H1 (cell line): ENCODE data around the gene RCE1. TPM values are rescaled to one million over a fixed set of nuclear protein-coding genes. Genes with fewer than 3 reads are reported as not detected.

Experiments used
- CTCF ChIA-PET: fragments of 300-600 bp; sonication (Branson Sonifier 250); formaldehyde crosslinking; loops from one replicate; lab custom pipeline; 2021; ENCODE audit not compliant: partially characterized antibody; lab: Charles Lee
- POLR2A ChIA-PET: fragments of 300-600 bp; sonication (Branson Sonifier 250); formaldehyde crosslinking; loops from one replicate; lab custom pipeline; 2021; ENCODE audit warnings: inconsistent platforms; ENCODE audit not compliant: partially characterized antibody; lab: Charles Lee
- DNase-seq, 2 experiments: peaks; one replicate each; pipeline versions ENCODE4 v3.0.0 to v3.0.0-alpha.2; 2010 to 2022; ENCODE audit warnings: low spot score in 2 of 2, low read depth in 1 of 2, mixed read lengths in 1 of 2
- FAIRE-seq: peaks from 2 replicates; lab custom pipeline; 2011; peaks lifted over from hg19 to GRCh38; lab: Jason Lieb, UNC
- H2AFZ ChIP-seq: 2 replicates; pipeline ENCODE4 v1.8.1; 2012; ENCODE audit warnings: low read length, inconsistent platforms
- H2AK5ac ChIP-seq: 2 replicates; pipeline ENCODE4 v1.6.1; 2013; ENCODE audit warnings: low read depth, low read length
- H2BK120ac ChIP-seq: replicated peaks from 2 replicates; pipeline ENCODE3; 2013; ENCODE audit warnings: low read depth, low read length, inconsistent platforms
- H2BK12ac ChIP-seq: 2 replicates; pipeline ENCODE4 v1.6.1; 2013; ENCODE audit warnings: low read depth, low read length
- H2BK15ac ChIP-seq: 2 replicates; pipeline ENCODE4 v1.6.1; 2013; ENCODE audit warnings: low read length
- H2BK20ac ChIP-seq: 2 replicates; pipeline ENCODE4 v1.6.1; 2013; ENCODE audit warnings: low read length
- H2BK5ac ChIP-seq: 2 replicates; pipeline ENCODE4 v1.6.1; 2013; ENCODE audit warnings: low read depth, low read length
- H3K14ac ChIP-seq: 2 replicates; pipeline ENCODE4 v1.6.1; 2013; ENCODE audit warnings: inconsistent platforms; ENCODE audit not compliant: insufficient read length
- H3K18ac ChIP-seq: 2 replicates; pipeline ENCODE4 v1.6.1; 2013; ENCODE audit warnings: low read length; ENCODE audit errors: extremely low read depth
- H3K23ac ChIP-seq: 2 replicates; pipeline ENCODE4 v1.6.1; 2013; ENCODE audit warnings: inconsistent platforms; ENCODE audit not compliant: insufficient read length
- H3K23me2 ChIP-seq: 2 replicates; pipeline ENCODE4 v1.6.1; 2013; ENCODE audit warnings: low read depth, low read length
- H3K27ac ChIP-seq: 2 replicates; pipeline ENCODE4 v1.6.1; 2011; ENCODE audit warnings: low read depth, low read length, inconsistent platforms
- H3K27me3 ChIP-seq, 4 experiments: replicated peaks in 1 of 4; 1 replicate in 1 of 4; 2 replicates in 3 of 4; pipeline versions ENCODE4 v1.6.1 to v1.8.1; 2011 to 2013; ENCODE audit warnings: low read length in 3 of 4, mild to moderate bottlenecking in 3 of 4, inconsistent platforms in 2 of 4, mixed read lengths in 2 of 4, moderate library complexity in 1 of 4; ENCODE audit not compliant: control insufficient read depth in 3 of 4, insufficient read depth in 3 of 4; ENCODE audit errors: extremely low read depth in 1 of 4
- H3K36me3 ChIP-seq, 4 experiments: 2 replicates each; pipeline versions ENCODE4 v1.6.1 to v1.8.1; 2011 to 2013; ENCODE audit warnings: mild to moderate bottlenecking in 4 of 4, low read length in 3 of 4, moderate library complexity in 2 of 4, control low read depth in 1 of 4, inconsistent platforms in 1 of 4; ENCODE audit not compliant: insufficient read depth in 4 of 4, control insufficient read depth in 2 of 4
- H3K4ac ChIP-seq: replicated peaks from 2 replicates; pipeline ENCODE3; 2013; ENCODE audit warnings: low read length, low read depth, mixed read lengths, inconsistent platforms; ENCODE audit not compliant: insufficient read length
- H3K4me1 ChIP-seq, 4 experiments: replicated peaks in 1 of 4; 1 replicate in 1 of 4; 2 replicates in 3 of 4; pipeline versions ENCODE4 v1.6.1 to v1.8.1; 2011 to 2013; ENCODE audit warnings: low read length in 3 of 4, inconsistent platforms in 2 of 4, mixed read lengths in 1 of 4; ENCODE audit not compliant: insufficient read depth in 4 of 4, control insufficient read depth in 3 of 4
- H3K4me2 ChIP-seq, 2 experiments: 2 replicates each; pipeline versions ENCODE4 v1.6.1 to v1.8.1; 2011 to 2013; ENCODE audit warnings: low read depth in 2 of 2, low read length in 2 of 2, control low read depth in 1 of 2, inconsistent platforms in 1 of 2, mild to moderate bottlenecking in 1 of 2; ENCODE audit not compliant: insufficient read depth in 1 of 2
- H3K4me3 ChIP-seq, 4 experiments: fragments of 200-600, 300-600 bp in 1 of 4; sonication (generic), shearing (Covaris generic), sonication (Bioruptor Twin) in 1 of 4; 2 replicates each; pipeline versions ENCODE4 v1.5.1 to v1.8.1; 2011 to 2016; ENCODE audit warnings: low read length in 4 of 4, low read depth in 3 of 4, control low read depth in 2 of 4, inconsistent platforms in 2 of 4, mild to moderate bottlenecking in 2 of 4, mixed read lengths in 1 of 4, moderate library complexity in 1 of 4; ENCODE audit not compliant: insufficient read depth in 2 of 4; ENCODE audit errors: extremely low read depth in 1 of 4
- H3K56ac ChIP-seq: replicated peaks from 2 replicates; pipeline ENCODE3; 2013; ENCODE audit warnings: low read depth, mild to moderate bottlenecking, mixed read lengths, low read length, inconsistent platforms; ENCODE audit not compliant: insufficient read length
- H3K79me1 ChIP-seq: 2 replicates; pipeline ENCODE4 v1.6.1; 2013; ENCODE audit warnings: low read depth, low read length, control low read depth
- H3K79me2 ChIP-seq, 2 experiments: 2 replicates each; pipeline versions ENCODE4 v1.6.1 to v1.8.1; 2012 to 2013; ENCODE audit warnings: low read length in 2 of 2, mild to moderate bottlenecking in 2 of 2, inconsistent platforms in 1 of 2; ENCODE audit not compliant: insufficient read depth in 2 of 2, control insufficient read depth in 1 of 2
- H3K9ac ChIP-seq, 4 experiments: replicated peaks in 1 of 4; 1 replicate in 1 of 4; 2 replicates in 3 of 4; pipeline versions ENCODE4 v1.6.1 to v1.8.1; 2011 to 2013; ENCODE audit warnings: low read depth in 3 of 4, low read length in 3 of 4, control low read depth in 2 of 4, mild to moderate bottlenecking in 2 of 4, moderate library complexity in 2 of 4, inconsistent platforms in 1 of 4; ENCODE audit errors: extremely low read depth in 1 of 4
- H3K9me3 ChIP-seq, 2 experiments: 2 replicates each; pipeline versions ENCODE4 v1.6.1 to v1.8.1; 2012 to 2013; ENCODE audit warnings: mild to moderate bottlenecking in 2 of 2, moderate library complexity in 2 of 2, control low read depth in 1 of 2, inconsistent platforms in 1 of 2, low read depth in 1 of 2, low read length in 1 of 2, mixed read lengths in 1 of 2; ENCODE audit not compliant: insufficient read depth in 2 of 2
- H4K20me1 ChIP-seq, 2 experiments: replicated peaks in 1 of 2; 2 replicates each; pipeline versions ENCODE3 to v1.8.1; 2011 to 2013; ENCODE audit warnings: inconsistent platforms in 2 of 2, low read length in 2 of 2, mild to moderate bottlenecking in 1 of 2; ENCODE audit not compliant: insufficient read depth in 2 of 2, control insufficient read depth in 1 of 2
- H4K5ac ChIP-seq: 2 replicates; pipeline ENCODE4 v1.6.1; 2013; ENCODE audit warnings: low read length, low read depth, mixed read lengths, inconsistent platforms; ENCODE audit not compliant: insufficient read length
- H4K8ac ChIP-seq: 2 replicates; pipeline ENCODE4 v1.8.0; 2013; ENCODE audit warnings: mild to moderate bottlenecking, moderate library complexity, low read length, inconsistent platforms; ENCODE audit not compliant: insufficient read depth; ENCODE audit errors: extremely low read depth
- H4K91ac ChIP-seq: replicated peaks from 2 replicates; pipeline ENCODE3; 2013; ENCODE audit warnings: low read length, mixed read lengths, inconsistent platforms; ENCODE audit not compliant: insufficient read length
- CHD2 ChIP-seq: IDR thresholded peaks from 2 replicates; pipeline ENCODE4 v1.6.1; 2012; ENCODE audit warnings: low read length, improper control_type of control experiment
- JUN ChIP-seq: IDR thresholded peaks from 2 replicates; pipeline ENCODE4 v1.6.1; 2011; ENCODE audit warnings: low read depth, mild to moderate bottlenecking, improper control_type of control experiment, low read length
- NANOG ChIP-seq: IDR thresholded peaks from 2 replicates; pipeline ENCODE4 v1.6.1; 2011; ENCODE audit warnings: low read length, low read depth, mild to moderate bottlenecking, inconsistent platforms; ENCODE audit not compliant: insufficient read depth, poor library complexity, severe bottlenecking
- RNF2 ChIP-seq: fragments of 200-900, 300-1000 bp; sonication (generic); IDR thresholded peaks from 2 replicates; pipeline ENCODE4 v1.7.1; 2016; ENCODE audit warnings: borderline replicate concordance, low read depth, mild to moderate bottlenecking, antibody characterized with exemption, low read length; ENCODE audit not compliant: poor library complexity, severe bottlenecking; ENCODE audit errors: missing control alignments
- WGBS, 2 experiments: shearing (Covaris generic) in 1 of 2; methylation state at CpG; one replicate each; pipeline versions ENCODE4 v1.1.6 to v1.1.7; 2013 to 2015; ENCODE audit warnings: low lambda C conversion rate in 2 of 2, mixed read lengths in 2 of 2, inconsistent platforms in 1 of 2, low coverage in 1 of 2, missing lambda C conversion rate in 1 of 2; ENCODE audit not compliant: insufficient replicate concordance in 2 of 2, insufficient coverage in 1 of 2, insufficient read length in 1 of 2; ENCODE audit errors: extremely low coverage in 1 of 2, missing lambda C conversion rate in 1 of 2; 5-methylcytosine and 5-hydroxymethylcytosine counted together
- polyA plus RNA-seq, 7 experiments: library from polyadenylated mRNA; depleted of rRNA in 3 of 7; stranded (reverse) in 5 of 7; unstranded in 2 of 7; fragments of >200 nt in 5 of 7; fragments of 200-250 nt in 2 of 7; gene quantifications; 1 replicate in 5 of 7; 2 replicates in 1 of 7; 4 replicates in 1 of 7; pipeline versions ENCODE4 v1.2.1 to v1.2.3, GENCODE V29; 2011 to 2013; ENCODE audit warnings: missing spikeins in 2 of 7, mixed read lengths in 2 of 7
- total RNA-seq: library from RNA; stranded (reverse); fragmentation: NEBNext Ultra II Directional; extraction: Animal tissue kit (Norgen Biotek cat#: 25700); gene quantifications from 2 replicates; pipeline ENCODE4 v1.2.1, GENCODE V29; 2021

The RCE1 gene
- total and polyA plus RNA-seq, 2 of the 8 experiments (the other 6 are each of a cell fraction or from before 2014, with no cell fraction given) = 35.8 to 84.8 TPM

GRCh38 chr11:66852466-66853241 lies 9.4 kb downstream of the RCE1 start:
- H3K18ac ChIP-seq = no peak overlapping the region
- no peak overlapping the region; the same call in 1 of the 2 replicates for H4K8ac ChIP-seq
- H4K5ac ChIP-seq = no peak overlapping the region
- H3K9ac ChIP-seq = no peak overlapping the region
- no peak overlapping the region for H3K4me3 ChIP-seq
- TF ChIP-seq RNF2 = no peak
- TF ChIP-seq JUN = no peak
- no peak for TF ChIP-seq NANOG
- no peak for TF ChIP-seq CHD2
- no peaks in the 10 kb centered on the region for H3K79me2 ChIP-seq
- H3K14ac ChIP-seq = no peak overlapping the region
- no peak overlapping the region for H2BK20ac ChIP-seq
- H3K23me2 ChIP-seq = peaks cover 8% of the 10 kb centered on the region
- no peaks in the 10 kb centered on the region for H3K27me3 ChIP-seq
- no peak overlapping the region for H2BK120ac ChIP-seq
- H2AK5ac ChIP-seq = no peak overlapping the region
- no peak overlapping the region for H4K91ac ChIP-seq
- H3K36me3 ChIP-seq = peaks cover 0 to 3% (median 1%) of the 10 kb centered on the region in 4 experiments; a peak in 1 of 8 replicates
- no peak overlapping the region for H2BK5ac ChIP-seq
- DNase-seq (no peak), FAIRE-seq (no peak)
- no peaks in the 10 kb centered on the region for H4K20me1 ChIP-seq
- no peaks in the 10 kb centered on the region for H3K79me1 ChIP-seq
- peaks cover 5 to 16% (median 7%) of the 10 kb centered on the region in 4 experiments for H3K4me1 ChIP-seq
- H2BK12ac ChIP-seq = peak overlapping the region; percentile 17; the same call in 1 of the 2 replicates
- 88% methylated on average over 21 of the region's 26 CpGs; no CpG with 5 or more reads in 1 of the 2 experiments for WGBS, 2 experiments
- H3K4me2 ChIP-seq = no peak overlapping the region
- ChIA-PET CTCF (interaction anchor here (0.6 to 6.3 kb wide), 37 partner anchors 9 to 1335 kb away, joined by 3 to 72 read pairs (median 4); partner anchors contain the start of genes C11orf86, PELI3 and RCE1), POLR2A (interaction anchor here (1.2 to 5.4 kb wide), 5 partner anchors 9 to 170 kb away, joined by 3 to 53 read pairs (median 7); partner anchors contain the start of genes RCE1 and SYT12)
- H2BK15ac ChIP-seq = no peak overlapping the region
- H3K9me3 ChIP-seq = no peaks in the 10 kb centered on the region
- H3K27ac ChIP-seq = no peak overlapping the region
- H3K4ac ChIP-seq = no peak overlapping the region
- H3K56ac ChIP-seq = no peak overlapping the region
- no peak overlapping the region for H3K23ac ChIP-seq
- H2AFZ ChIP-seq = no peak overlapping the region
